ENCODE data around the gene CMTM3.
"Not testable (repeated sequence)": the region's sequence is repeated elsewhere in the genome, so short reads cannot be mapped to it uniquely, and the experiment has no call there.

CMTM3 gene, protein sequence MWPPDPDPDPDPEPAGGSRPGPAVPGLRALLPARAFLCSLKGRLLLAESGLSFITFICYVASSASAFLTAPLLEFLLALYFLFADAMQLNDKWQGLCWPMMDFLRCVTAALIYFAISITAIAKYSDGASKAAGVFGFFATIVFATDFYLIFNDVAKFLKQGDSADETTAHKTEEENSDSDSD

DNA sequence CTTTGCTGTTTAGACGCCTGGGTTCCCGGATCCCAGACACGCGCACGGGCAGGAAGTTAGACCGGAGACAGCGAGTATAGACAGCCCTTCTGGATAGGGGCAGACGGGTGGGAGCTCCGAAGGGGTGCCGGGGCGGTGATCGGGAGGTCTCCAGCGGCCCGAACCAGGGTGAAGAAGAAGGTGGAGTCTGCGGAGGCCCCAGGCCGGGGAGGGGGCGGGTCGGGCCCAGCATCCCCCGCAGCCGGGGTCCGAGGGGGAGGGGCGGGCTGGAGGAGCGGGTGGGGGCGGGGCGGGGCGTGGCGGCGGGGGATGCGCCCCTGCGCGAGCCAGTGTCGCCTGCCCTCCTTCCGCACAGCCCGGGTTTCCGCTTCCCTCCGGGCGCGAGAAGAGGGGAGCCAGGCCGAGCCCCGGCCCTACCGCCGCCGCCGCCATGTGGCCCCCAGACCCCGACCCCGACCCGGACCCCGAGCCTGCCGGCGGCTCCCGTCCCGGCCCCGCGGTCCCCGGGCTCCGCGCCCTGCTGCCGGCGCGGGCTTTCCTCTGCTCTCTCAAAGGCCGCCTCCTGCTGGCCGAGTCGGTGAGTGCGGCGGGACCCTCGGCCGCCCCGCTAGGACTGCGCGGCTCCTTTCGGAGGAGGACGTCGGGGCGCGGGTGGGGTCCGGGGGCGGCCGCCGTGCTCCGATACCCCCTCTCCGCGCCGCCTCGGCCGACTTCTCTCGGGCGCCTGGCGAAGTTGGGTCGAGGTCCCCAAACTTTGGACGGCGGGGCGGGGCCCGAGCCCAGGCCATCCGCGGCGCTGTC is at the start of gene CMTM3:
CMTM3 (plus strand) TSS at position 329 of the 801 bp plus-strand sequence; CDS start at position 431, 102 bp downstream.
- peaks cover 54% of the 10 kb centered on the region for H3K36me3 Mint-ChIP-seq (ENCODE audit: low read depth)
- intact Hi-C loops (cut with micrococcal nuclease) = loop anchor here (5.0 kb wide), 3 partner anchors 82 to 197 kb away; partner anchors contain the start of gene CMTM4
- H3K4me1 Mint-ChIP-seq (ENCODE audit: low read depth) = peaks cover 52% of the 10 kb centered on the region
- H3K27me3 Mint-ChIP-seq = peaks cover 18% of the 10 kb centered on the region
- H3K4me3 Mint-ChIP-seq = peak within 1 kb of the TSS; percentile 90
- peak within 1 kb of the TSS; percentile 88 for H3K27ac Mint-ChIP-seq
- H3K9me3 Mint-ChIP-seq = peaks cover 9% of the 10 kb centered on the region

DNA sequence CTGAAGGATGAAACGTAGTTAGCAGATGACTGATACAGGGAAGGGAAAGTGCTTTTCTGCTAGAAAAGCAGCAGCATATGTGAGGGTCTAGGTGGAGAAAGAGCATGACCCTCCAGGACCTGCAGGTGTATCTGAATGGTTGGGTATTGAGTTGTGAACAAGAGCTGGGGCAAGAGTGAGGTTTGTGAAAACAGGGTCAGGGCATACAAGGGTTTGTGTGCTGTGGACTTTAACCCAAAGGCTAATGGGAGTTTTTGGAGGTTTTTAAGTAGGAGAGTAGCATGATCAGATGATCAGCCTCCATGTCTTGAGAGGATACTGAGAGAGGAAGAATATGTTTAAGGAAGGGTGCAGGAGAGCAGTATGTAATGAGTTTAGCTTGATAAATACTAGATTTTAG is 44.4 kb upstream of the CMTM3 start:
- H3K36me3 Mint-ChIP-seq (ENCODE audit: low read depth) = peaks cover 87% of the 10 kb centered on the region
- peak overlapping the region; percentile 2 for H3K27ac Mint-ChIP-seq
- H3K4me3 Mint-ChIP-seq = no peak overlapping the region
- no peaks in the 10 kb centered on the region for H3K9me3 Mint-ChIP-seq
- intact Hi-C loops (cut with micrococcal nuclease) = no loop called here
- no peaks in the 10 kb centered on the region for H3K27me3 Mint-ChIP-seq
- peaks cover 52% of the 10 kb centered on the region for H3K4me1 Mint-ChIP-seq (ENCODE audit: low read depth)

DNA sequence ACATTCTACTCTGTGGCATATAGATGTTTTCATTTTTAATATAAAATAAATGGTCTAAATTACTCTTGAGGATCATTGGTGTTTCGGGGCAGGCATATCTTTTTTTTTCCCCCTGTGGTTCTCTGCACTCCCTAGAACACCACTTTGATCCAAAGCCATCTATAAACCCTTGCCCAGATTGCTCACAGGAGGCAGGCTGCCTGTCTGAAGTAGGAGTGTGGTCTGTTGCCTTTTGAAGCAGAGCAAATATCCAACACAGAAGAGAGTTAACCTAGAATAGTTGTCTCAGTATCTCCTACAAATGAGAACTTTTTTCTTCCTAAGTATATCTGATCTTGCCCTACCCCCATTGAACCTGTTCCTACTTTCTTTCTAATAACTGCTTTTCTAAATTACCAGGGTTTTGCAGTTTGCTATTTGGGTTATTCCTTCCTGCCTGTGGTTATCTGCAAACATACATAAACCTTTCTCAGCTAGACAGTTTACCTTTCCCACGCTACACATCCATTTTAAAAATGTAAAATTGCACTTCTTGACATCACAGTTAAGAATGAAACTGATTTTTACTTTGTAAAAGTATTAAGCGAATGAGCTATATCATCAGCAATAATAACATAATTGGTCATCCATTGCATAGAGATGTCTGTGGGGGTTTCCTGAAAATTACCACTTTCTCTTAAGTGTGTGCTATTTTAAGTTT is 43.0 kb upstream of the CMTM3 start:
- intact Hi-C loops (cut with micrococcal nuclease) = no loop called here
- H3K9me3 Mint-ChIP-seq = no peaks in the 10 kb centered on the region
- peaks cover 40% of the 10 kb centered on the region for H3K4me1 Mint-ChIP-seq (ENCODE audit: low read depth)
- no peak overlapping the region for H3K4me3 Mint-ChIP-seq
- H3K27me3 Mint-ChIP-seq = no peaks in the 10 kb centered on the region
- H3K27ac Mint-ChIP-seq = no peak overlapping the region
- peaks cover 90% of the 10 kb centered on the region for H3K36me3 Mint-ChIP-seq (ENCODE audit: low read depth)

DNA sequence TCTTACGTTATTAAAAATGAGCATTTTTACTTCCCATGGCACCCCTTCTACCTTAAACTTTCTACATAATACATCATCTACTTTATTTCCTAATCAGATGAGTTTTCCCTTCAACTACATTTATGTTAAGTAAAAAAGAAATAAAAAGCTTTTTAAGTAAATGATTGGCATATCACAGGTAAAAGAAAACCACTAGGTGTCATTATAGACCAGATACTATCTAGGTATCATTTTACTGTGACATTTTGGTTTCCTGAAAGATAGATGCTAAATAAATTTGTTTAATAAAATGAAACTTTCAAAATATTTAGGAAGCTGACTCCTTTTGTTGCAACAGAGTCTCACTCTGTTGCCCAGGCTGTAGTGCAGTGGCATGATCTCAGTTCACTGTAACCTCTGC is 42.1 kb upstream of the CMTM3 start:
- Mint-ChIP-seq H3K9me3 (no peaks in the 10 kb centered on the region), H3K4me3 (no peak overlapping the region), H3K27ac (no peak overlapping the region), H3K4me1 (ENCODE audit: low read depth) (peaks cover 38% of the 10 kb centered on the region), H3K27me3 (no peaks in the 10 kb centered on the region), H3K36me3 (ENCODE audit: low read depth) (peaks cover 96% of the 10 kb centered on the region)
- intact Hi-C loops (cut with micrococcal nuclease) = no loop called here

DNA sequence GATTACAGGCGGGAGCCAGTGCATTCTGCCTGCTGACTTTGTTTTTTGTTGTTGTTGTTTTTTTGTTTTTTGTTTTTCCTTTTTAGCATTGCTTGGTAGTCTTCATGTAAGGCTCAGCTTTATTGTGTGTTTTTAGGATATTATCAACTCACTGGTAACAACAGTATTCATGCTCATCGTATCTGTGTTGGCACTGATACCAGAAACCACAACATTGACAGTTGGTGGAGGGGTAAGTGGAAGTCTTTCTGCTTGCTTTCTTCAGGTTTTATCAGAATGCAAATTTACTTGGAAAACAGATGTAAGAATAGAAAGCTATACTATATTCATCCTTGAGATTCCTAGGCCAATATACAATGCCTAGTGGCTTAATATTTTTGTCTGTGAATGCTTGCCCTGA is 41.5 kb upstream of the CMTM3 start:
- H3K9me3 Mint-ChIP-seq = no peaks in the 10 kb centered on the region

DNA sequence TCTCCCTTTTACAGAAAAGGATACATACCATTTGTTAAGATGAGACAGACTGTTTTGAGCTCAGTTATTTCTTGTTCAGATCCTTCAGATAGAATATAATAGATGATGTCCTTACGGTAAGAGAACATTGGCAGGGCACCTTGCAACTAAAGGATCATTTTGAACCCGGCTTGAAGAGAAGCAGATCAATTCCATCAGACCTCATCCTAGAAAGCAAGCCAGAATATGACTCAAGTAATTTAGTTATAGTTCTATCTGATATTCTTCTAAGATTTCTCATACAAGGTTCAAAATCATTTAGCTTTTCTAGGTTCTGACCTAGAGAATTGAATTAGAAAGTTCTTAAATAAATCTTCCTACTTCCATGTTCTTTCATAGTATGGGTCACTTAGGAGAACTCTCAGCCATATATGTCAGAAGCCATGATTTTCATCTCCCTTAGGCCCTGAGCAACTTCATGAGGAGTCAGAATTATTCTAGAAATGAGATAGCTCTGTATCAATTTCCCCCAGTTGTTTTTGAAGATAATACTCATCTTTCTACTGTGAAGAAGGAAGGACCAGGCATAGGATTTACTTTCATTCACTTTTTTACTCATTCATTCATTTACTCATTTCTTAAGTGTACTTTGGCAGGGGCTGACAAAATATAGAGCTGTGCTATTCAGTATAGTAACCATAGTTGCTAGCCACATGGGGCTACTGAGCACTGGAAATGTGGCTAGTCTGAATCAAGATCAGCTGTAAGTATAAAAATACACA is 40.8 kb upstream of the CMTM3 start:
- intact Hi-C loops (cut with micrococcal nuclease) = no loop called here
- no peak overlapping the region for H3K27ac Mint-ChIP-seq
- no peaks in the 10 kb centered on the region for H3K27me3 Mint-ChIP-seq
- H3K9me3 Mint-ChIP-seq = no peaks in the 10 kb centered on the region
- peaks cover 33% of the 10 kb centered on the region for H3K4me1 Mint-ChIP-seq (ENCODE audit: low read depth)
- H3K4me3 Mint-ChIP-seq = no peak overlapping the region
- peaks cover 89% of the 10 kb centered on the region for H3K36me3 Mint-ChIP-seq (ENCODE audit: low read depth)

More for the DNA sequence above, 41.5 kb upstream of the CMTM3 start:
- intact Hi-C loops (cut with micrococcal nuclease) = no loop called here
- peaks cover 34% of the 10 kb centered on the region for H3K4me1 Mint-ChIP-seq (ENCODE audit: low read depth)
- H3K36me3 Mint-ChIP-seq (ENCODE audit: low read depth) = peaks cover 96% of the 10 kb centered on the region
- H3K27me3 Mint-ChIP-seq = no peaks in the 10 kb centered on the region
- H3K27ac Mint-ChIP-seq = no peak overlapping the region
- no peak overlapping the region for H3K4me3 Mint-ChIP-seq

DNA sequence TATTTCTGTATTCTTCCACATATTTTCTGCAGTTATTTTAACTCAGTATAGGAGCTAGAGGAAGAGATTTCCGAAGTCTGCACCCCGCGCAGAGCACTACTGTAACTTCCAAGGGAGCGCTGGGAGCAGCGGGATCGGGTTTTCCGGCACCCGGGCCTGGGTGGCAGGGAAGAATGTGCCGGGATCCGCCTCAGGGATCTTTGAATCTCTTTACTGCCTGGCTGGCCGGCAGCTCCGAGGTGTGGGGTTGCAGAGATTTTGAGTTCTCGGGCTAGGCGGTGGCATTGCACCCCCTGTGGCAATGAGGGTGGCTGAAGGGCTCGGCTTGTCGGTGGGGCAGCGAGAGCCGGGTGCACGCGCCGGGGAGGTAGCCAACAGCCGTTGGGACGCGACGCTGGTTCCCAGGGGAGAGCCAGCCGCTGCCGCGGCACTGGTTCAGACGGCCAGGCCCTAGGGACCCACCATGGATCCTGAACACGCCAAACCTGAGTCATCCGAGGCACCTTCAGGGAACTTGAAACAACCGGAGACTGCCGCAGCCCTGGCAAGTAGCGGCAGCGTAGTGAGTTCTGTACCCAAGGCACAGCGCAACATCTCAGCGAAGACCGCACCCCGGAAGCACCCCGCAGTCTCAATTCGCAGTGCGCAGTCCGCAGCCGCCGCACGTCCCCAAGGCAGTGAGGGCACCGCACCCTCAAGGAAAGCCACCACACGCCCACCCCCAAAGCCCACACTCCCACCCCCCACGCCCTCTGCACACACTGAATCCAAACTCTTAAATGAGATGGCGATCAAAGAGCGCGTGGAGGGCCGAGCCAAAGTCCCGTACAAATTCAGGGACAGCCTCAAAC is 38.2 kb upstream of the CMTM3 start, which contains the start of gene CMTM1:
CMTM1 (plus strand) TSS at position 389 of the 851 bp plus-strand sequence; CDS start at position 464, 75 bp downstream.
- H3K27ac Mint-ChIP-seq = no peak within 1 kb of the TSS
- peaks cover 65% of the 10 kb centered on the region for H3K36me3 Mint-ChIP-seq (ENCODE audit: low read depth)
- no peaks in the 10 kb centered on the region for H3K27me3 Mint-ChIP-seq

DNA sequence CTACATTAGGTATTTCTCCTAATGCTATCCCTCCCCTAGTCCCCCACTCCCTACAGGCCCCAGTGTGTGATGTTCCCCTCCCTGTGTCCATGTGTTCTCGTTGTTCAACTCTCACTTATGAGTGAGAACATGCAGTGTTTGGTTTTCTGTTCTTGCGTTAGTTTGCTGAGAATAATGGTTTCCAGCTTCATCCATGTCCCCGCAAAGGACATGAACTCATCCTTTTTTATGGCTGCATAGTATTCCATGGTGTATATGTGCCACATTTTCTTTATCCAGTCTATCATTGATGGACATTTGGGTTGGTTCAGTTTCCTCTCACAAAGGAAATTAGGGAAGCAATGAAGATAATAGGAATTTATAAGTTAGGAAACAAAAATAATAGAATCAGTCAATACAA is 37.2 kb upstream of the CMTM3 start:
- H3K9me3 Mint-ChIP-seq; H3K27me3 Mint-ChIP-seq; intact Hi-C loops (cut with micrococcal nuclease); H3K27ac Mint-ChIP-seq; H3K4me3 Mint-ChIP-seq: not testable (repeated sequence)
- H3K36me3 Mint-ChIP-seq (ENCODE audit: low read depth) = peaks cover 62% of the 10 kb centered on the region
- peaks cover 27% of the 10 kb centered on the region for H3K4me1 Mint-ChIP-seq (ENCODE audit: low read depth)

More for the DNA sequence above, 38.2 kb upstream of the CMTM3 start, which contains the start of gene CMTM1:
- no peaks in the 10 kb centered on the region for H3K9me3 Mint-ChIP-seq
- intact Hi-C loops (cut with micrococcal nuclease) = no loop called here
- peaks cover 23% of the 10 kb centered on the region for H3K4me1 Mint-ChIP-seq (ENCODE audit: low read depth)
- H3K4me3 Mint-ChIP-seq = no peak within 1 kb of the TSS

DNA sequence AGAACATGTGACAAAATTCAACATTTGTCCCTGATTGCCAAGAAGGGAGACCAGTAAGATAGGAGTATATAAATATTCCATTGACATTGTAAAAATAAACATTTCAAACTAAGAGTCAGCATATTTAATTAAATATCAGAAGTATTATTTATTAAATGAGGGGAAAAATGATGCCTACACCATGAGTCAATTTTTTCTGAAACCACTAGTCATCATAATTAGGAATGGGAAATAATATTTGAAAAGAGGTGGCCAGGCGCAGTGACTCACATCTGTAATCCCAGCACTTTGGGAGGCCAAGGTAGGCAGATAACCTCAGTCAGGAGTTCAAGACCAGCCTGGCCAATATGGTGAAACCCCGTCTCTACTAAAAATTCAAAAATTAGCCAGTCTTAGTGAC is 36.1 kb upstream of the CMTM3 start:
- H3K4me3 Mint-ChIP-seq = no peak overlapping the region
- H3K27ac Mint-ChIP-seq = no peak overlapping the region
- H3K9me3 Mint-ChIP-seq = no peaks in the 10 kb centered on the region
- intact Hi-C loops (cut with micrococcal nuclease) = no loop called here
- H3K36me3 Mint-ChIP-seq (ENCODE audit: low read depth) = peaks cover 54% of the 10 kb centered on the region
- H3K27me3 Mint-ChIP-seq = no peaks in the 10 kb centered on the region
- H3K4me1 Mint-ChIP-seq (ENCODE audit: low read depth) = peaks cover 35% of the 10 kb centered on the region

DNA sequence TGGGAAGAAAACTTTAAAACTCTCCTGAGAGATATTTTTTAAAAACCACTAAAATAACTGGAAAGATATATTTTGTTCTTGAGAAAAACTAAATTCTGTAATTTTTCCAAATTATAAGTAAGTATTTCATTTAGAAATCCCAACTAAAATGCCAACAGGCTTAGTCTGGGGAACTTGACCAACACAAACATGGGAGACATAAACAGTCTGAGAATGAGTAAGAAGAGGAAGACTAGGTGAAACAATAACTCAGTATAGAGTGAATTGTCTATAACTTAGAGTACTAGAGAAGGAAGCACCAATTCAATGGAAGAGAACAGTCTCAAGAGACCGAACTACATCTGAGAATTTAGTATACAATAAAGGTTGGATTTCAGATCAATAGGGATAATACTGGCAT is 35.4 kb upstream of the CMTM3 start:
- Mint-ChIP-seq H3K4me1 (ENCODE audit: low read depth) (peaks cover 38% of the 10 kb centered on the region), H3K9me3 (no peaks in the 10 kb centered on the region), H3K27me3 (no peaks in the 10 kb centered on the region), H3K36me3 (ENCODE audit: low read depth) (peaks cover 46% of the 10 kb centered on the region), H3K4me3 (no peak overlapping the region), H3K27ac (no peak overlapping the region)
- intact Hi-C loops (cut with micrococcal nuclease) = no loop called here

DNA sequence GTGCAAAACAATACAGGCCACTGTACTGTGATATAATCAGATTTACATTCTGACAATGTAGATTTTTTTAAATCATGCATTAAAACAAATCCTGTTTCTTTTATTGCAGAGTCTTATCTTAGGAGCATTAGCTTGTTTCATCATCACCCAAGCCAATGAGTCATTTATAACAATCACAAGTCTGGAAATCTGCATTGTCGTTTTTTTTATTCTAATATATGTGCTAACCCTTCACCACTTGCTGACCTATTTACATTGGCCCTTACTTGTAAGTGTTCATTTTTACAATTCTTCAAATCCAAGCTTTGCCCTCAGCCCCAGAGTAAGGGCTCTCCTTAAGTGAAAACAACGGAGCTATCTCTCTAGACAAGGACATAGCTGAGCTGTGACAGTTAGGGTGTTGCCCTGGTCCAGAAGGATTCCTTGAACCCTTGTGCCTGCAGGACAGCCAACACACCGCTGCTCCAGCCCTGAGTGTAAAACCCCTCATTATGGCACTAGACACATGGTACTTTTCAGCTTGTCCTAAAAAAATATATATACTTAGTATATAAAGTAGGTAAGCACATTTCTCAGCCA is 34.6 kb upstream of the CMTM3 start:
- Mint-ChIP-seq H3K4me3 (no peak overlapping the region), H3K36me3 (ENCODE audit: low read depth) (peaks cover 38% of the 10 kb centered on the region), H3K4me1 (ENCODE audit: low read depth) (peaks cover 42% of the 10 kb centered on the region), H3K27me3 (no peaks in the 10 kb centered on the region), H3K27ac (no peak overlapping the region), H3K9me3 (no peaks in the 10 kb centered on the region)
- intact Hi-C loops (cut with micrococcal nuclease) = no loop called here

DNA sequence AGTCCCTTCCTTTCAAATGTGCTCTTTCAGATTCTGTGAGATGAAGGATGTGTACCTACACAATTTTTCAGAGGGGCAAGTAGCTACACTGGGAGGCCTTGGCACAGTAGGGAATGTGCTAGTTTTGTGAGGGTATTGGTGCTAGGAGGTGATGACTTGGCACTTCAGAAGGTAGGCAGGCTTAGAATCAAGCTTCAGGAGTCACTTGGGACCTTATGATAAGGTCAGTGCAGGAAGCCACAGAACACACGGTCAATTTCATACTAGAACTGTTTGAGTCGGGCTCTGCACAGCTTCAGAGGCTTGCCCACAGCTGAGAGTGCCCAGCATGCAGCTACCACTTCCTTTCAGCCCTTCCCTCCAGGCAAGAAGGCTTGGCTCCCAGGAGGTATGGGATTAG is 32.1 kb upstream of the CMTM3 start:
- no peaks in the 10 kb centered on the region for H3K9me3 Mint-ChIP-seq
- intact Hi-C loops (cut with micrococcal nuclease) = no loop called here
- H3K36me3 Mint-ChIP-seq (ENCODE audit: low read depth) = peaks cover 14% of the 10 kb centered on the region
- H3K4me1 Mint-ChIP-seq (ENCODE audit: low read depth) = peaks cover 50% of the 10 kb centered on the region
- no peak overlapping the region for H3K27ac Mint-ChIP-seq
- no peak overlapping the region for H3K4me3 Mint-ChIP-seq
- peaks cover 6% of the 10 kb centered on the region for H3K27me3 Mint-ChIP-seq

All from dendritic cell treated with granulocyte-macrophage colony-stimulating factor and Interleukin-4, amounts not matched to agents 40 ng/mL and 50 ng/mL, for 4 days (primary cell).